ENCODE data around the gene ADGB.

Gene ADGB

DNA sequence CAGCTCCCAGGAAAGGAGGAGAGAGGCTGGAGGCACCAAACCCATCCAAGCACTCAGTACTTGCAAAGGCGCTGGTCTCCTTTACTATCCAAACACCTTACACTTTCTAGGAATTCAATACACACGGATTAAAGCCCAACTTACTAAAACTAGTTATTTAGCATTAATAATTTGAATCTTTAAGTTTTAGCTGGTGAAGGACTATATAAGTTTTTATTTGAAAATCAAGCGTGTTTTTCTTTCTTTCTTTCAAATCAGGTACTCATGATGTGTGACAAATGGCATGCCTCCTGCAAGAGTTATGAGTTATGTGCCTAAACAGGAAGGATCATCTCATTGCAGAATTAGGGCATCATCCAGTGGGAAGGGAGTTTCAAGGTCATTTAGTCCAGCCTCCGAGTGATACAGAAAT, 263.7 kb downstream of the ADGB start:
- DNase-seq = no peak
- TF ChIP-seq POLR2A (IDR thresholded peaks at IDR 0.05; ENCODE audit: low read length) (no peak), GATA1 (IDR thresholded peaks at IDR 0.05; ENCODE audit: low read depth, low read length) (no peak)

DNA sequence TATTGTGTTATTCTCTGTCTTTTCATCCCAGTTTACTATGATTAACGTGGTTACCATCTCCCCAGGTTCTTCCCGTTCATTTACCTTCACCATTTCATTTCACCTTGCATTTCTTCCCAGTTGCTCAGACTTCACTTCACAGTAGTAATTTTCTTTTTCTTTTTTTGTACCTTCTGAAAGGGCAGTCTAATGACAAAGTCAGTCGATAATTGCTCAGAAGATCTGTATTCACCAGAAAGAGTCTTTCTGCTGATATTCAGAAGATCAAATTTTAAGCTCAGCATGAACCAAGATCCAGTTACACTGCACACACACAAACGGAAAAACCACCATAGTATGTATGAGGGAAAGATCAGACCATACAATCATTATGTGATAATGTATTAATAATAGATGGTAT, 265.5 kb downstream of the ADGB start:
- no peak for DNase-seq
- TF ChIP-seq POLR2A (IDR thresholded peaks at IDR 0.05; ENCODE audit: low read length) (no peak), GATA1 (IDR thresholded peaks at IDR 0.05; ENCODE audit: low read depth, low read length) (no peak)

DNA sequence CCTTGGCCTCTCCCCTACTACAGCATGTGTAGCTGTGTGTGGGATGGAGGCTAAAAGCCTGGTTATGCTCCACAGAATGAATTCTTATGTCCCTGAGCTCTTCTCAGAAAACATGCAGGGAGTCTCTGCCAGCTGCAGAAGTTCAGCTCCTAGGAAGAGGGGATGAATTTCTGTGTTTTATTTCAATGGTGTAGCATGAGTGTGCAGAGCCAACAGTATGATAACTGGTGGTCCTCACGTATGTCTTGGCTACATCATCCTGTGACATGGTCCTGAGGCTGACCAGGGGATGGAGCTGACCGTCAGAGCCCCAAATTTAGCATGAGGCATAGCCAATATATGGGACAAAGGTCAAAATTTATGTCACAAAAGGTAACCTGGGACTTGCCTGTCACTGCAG, 266.1 kb downstream of the ADGB start:
- no peak for TF ChIP-seq POLR2A (IDR thresholded peaks at IDR 0.05; ENCODE audit: low read length)
- no peak for TF ChIP-seq GATA1 (IDR thresholded peaks at IDR 0.05; ENCODE audit: low read depth, low read length)
- DNase-seq = no peak

All from erythroblast (primary cell).